Lower lobe of right lung (tissue), 2 donors: ENCODE results near the gene BAHD1. TPM values are rescaled to one million over a fixed set of nuclear protein-coding genes. Genes with fewer than 3 reads are reported as not detected.

ENCODE experiments used
- ATAC-seq, 2 donors: fragments of 200-7000 bp; cut with Tn5 transposase; one replicate each; pipeline ENCODE4 v1.9.1; 2020 to 2022; ENCODE audit warnings: mild to moderate bottlenecking in 2 of 2, moderate library complexity in 2 of 2
- DNase-seq: peaks from one replicate; pipeline ENCODE4 v3.0.0-alpha.2; 2020
- H3K27ac ChIP-seq: fragments of 200-600 bp; one replicate; pipeline ENCODE4 v1.8.0; 2022
- H3K27me3 ChIP-seq: fragments of 200-600 bp; one replicate; pipeline ENCODE4 v1.8.0; 2022; ENCODE audit warnings: low read depth
- H3K36me3 ChIP-seq: fragments of 200-600 bp; one replicate; pipeline ENCODE4 v1.8.0; 2022; ENCODE audit warnings: mild to moderate bottlenecking
- H3K4me1 ChIP-seq: fragments of 200-600 bp; one replicate; pipeline ENCODE4 v1.8.0; 2022
- H3K4me3 ChIP-seq: fragments of 200-600 bp; one replicate; pipeline ENCODE4 v1.8.0; 2022; ENCODE audit warnings: mild to moderate bottlenecking
- H3K9me3 ChIP-seq: fragments of 200-600 bp; one replicate; pipeline ENCODE4 v1.8.0; 2022
- intact Hi-C: fragments of 100-400 bp; cut with DNase I; formaldehyde crosslinking; loops from one replicate; pipeline ENCODE4 v1.11.0; 2022
- long read RNA-seq: library from polyadenylated mRNA; unstranded; transcript quantifications from one replicate; pipeline ENCODE4 v2.0.0, GENCODE V29; 2021
- total RNA-seq: library from RNA; stranded (reverse); fragmentation: NEBNext Ultra II Directional; extraction: Animal tissue kit (Norgen Biotek cat#: 25700); gene quantifications from one replicate; pipeline ENCODE4 v1.2.1, GENCODE V29; 2021
- TF ChIP-seq, protein P1 (sequence below): fragments of 200-600 bp; IDR thresholded peaks from one replicate; pipeline ENCODE4 v1.8.0; 2022; ENCODE audit warnings: antibody characterized with exemption, mild to moderate bottlenecking
- donor health status: DM: no; HTN: yes; CAD: no; lungs with severe emphysema.

Gene BAHD1
- 23.9 TPM for total RNA-seq
- long read RNA-seq, full-length matches to known transcripts = 4 of 27 reads
- long read RNA-seq, partial matches to known transcripts = 21 of 27 reads
- long read RNA-seq, other reads (novel, unspliced or antisense) = 2 of 27 reads

GRCh38 chr15:40440743-40441564 is at the start of gene BAHD1:
BAHD1 (plus strand) TSS chr15:40440953; CDS start chr15:40458465, 17,512 bp downstream.
- TF ChIP-seq, protein P1, sequence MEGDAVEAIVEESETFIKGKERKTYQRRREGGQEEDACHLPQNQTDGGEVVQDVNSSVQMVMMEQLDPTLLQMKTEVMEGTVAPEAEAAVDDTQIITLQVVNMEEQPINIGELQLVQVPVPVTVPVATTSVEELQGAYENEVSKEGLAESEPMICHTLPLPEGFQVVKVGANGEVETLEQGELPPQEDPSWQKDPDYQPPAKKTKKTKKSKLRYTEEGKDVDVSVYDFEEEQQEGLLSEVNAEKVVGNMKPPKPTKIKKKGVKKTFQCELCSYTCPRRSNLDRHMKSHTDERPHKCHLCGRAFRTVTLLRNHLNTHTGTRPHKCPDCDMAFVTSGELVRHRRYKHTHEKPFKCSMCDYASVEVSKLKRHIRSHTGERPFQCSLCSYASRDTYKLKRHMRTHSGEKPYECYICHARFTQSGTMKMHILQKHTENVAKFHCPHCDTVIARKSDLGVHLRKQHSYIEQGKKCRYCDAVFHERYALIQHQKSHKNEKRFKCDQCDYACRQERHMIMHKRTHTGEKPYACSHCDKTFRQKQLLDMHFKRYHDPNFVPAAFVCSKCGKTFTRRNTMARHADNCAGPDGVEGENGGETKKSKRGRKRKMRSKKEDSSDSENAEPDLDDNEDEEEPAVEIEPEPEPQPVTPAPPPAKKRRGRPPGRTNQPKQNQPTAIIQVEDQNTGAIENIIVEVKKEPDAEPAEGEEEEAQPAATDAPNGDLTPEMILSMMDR = no peak
- DNase-seq (peak; percentile 98), ATAC-seq (peak; percentile 92)
- peaks cover 67% of the 10 kb centered on the region for H3K4me1 ChIP-seq
- peak within 1 kb of the TSS; percentile 76 for H3K4me3 ChIP-seq
- no peaks in the 10 kb centered on the region for H3K9me3 ChIP-seq
- H3K36me3 ChIP-seq = no peaks in the 10 kb centered on the region
- H3K27ac ChIP-seq = peak within 1 kb of the TSS; percentile 75
- peaks cover 25% of the 10 kb centered on the region for H3K27me3 ChIP-seq
- intact Hi-C loops = no loop called here

DNA sequence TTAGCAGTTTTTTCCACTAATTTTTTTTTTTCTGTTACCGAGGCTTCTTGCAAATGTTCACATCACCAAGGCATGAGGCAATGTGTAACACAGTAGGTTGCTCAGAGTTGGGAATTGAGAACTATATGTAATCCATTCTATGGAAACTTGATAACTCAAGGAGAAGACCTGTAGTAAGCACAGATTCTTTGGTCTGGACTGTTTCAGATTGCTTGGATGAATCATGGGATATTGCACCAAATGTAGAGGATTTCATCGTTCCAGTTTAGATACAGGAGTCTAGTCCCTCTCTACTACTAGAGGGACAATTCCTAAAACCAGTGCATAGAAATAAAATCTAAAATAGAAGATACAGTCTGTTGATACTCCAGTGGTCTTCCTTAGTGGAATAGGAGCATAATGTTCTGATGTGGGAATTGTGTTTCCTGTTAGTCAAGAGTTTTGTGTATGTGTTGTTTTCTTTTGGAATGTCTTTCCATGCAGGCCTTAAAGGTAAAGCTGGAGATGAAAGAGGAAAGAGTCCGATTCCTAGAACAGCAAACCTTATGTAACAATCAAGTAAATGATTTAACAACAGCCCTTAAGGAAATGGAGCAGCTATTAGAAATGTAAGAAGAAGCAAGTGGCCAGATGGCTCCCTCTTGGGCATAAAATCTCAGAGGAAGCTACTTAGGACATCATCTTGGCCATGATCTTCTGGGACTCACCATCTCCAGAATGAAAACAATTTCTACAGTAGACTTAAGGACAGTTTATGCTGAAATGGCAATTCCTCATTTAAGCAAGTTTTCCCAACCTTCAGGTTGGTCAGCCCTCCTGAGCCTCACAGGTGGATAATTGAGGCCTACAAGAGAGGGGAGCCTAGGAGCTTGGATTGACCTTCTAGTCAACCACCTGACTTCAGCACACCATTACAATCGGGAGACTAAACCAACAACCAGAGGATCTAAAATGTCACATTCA is 47.5 kb upstream of the BAHD1 start:
- Histone ChIP-seq H3K9me3 (no peaks in the 10 kb centered on the region), H3K36me3 (peaks cover 40% of the 10 kb centered on the region), H3K4me3 (no peak overlapping the region), H3K4me1 (peaks cover 3% of the 10 kb centered on the region), H3K27me3 (no peaks in the 10 kb centered on the region), H3K27ac (no peak overlapping the region)
- TF ChIP-seq, protein P1 = no peak
- intact Hi-C loops = no loop called here
- DNase-seq = no peak
- ATAC-seq = no peak

- H3K27ac ChIP-seq = peak overlapping the region; percentile 1
- peaks cover 10% of the 10 kb centered on the region for H3K36me3 ChIP-seq
- TF ChIP-seq, protein P1 = no peak
- H3K4me1 ChIP-seq = peaks cover 6% of the 10 kb centered on the region
- ATAC-seq (peak in 1 of 2 donors; percentile 12), DNase-seq (no peak)
- no peaks in the 10 kb centered on the region for H3K27me3 ChIP-seq
- H3K4me3 ChIP-seq = no peak overlapping the region
- intact Hi-C loops = no loop called here
- no peaks in the 10 kb centered on the region for H3K9me3 ChIP-seq
These were observed 42.9 kb upstream of the BAHD1 start for GRCh38 chr15:40397688-40398412.

- no peak overlapping the region for H3K4me3 ChIP-seq
- no peaks in the 10 kb centered on the region for H3K27me3 ChIP-seq
- H3K4me1 ChIP-seq = peaks cover 6% of the 10 kb centered on the region
- H3K36me3 ChIP-seq = peaks cover 4% of the 10 kb centered on the region
- H3K9me3 ChIP-seq = no peaks in the 10 kb centered on the region
- H3K27ac ChIP-seq = peak overlapping the region; percentile 1
- intact Hi-C loops = no loop called here
- DNase-seq = peak; percentile 58
- ATAC-seq = peak; percentile 74 to 84
- TF ChIP-seq, protein P1 = no peak
These were observed 42.3 kb upstream of the BAHD1 start for GRCh38 chr15:40398413-40398873.

- TF ChIP-seq, protein P1 = no peak
- H3K9me3 ChIP-seq = no peaks in the 10 kb centered on the region
- intact Hi-C loops = no loop called here
- H3K27me3 ChIP-seq = no peaks in the 10 kb centered on the region
- no peak for ATAC-seq
- DNase-seq = no peak
- H3K36me3 ChIP-seq = no peaks in the 10 kb centered on the region
- peaks cover 6% of the 10 kb centered on the region for H3K4me1 ChIP-seq
- H3K4me3 ChIP-seq = no peak overlapping the region
- no peak overlapping the region for H3K27ac ChIP-seq
These were observed 41.4 kb upstream of the BAHD1 start for GRCh38 chr15:40399370-40399769.
